CD4-positive, alpha-beta T cell treated with Interleukin-15 for 4 hours (primary cell): ENCODE measurements around the gene SRSF9.
"Not testable (repeated sequence)": the region's sequence is repeated elsewhere in the genome, so short reads cannot be mapped to it uniquely, and the experiment has no call there.

Experiments used
- DNase-seq: peaks from one replicate; pipeline ENCODE4 v3.0.0-alpha.2; 2020; ENCODE audit warnings: low spot score

SRSF9 gene

GRCh38 chr12:120481022-120481767, 11.6 kb upstream of the SRSF9 start:
- no peak for DNase-seq

GRCh38 chr12:120480211-120480610, 10.7 kb upstream of the SRSF9 start:
- no peak for DNase-seq

- no peak for DNase-seq
Observed at GRCh38 chr12:120479458-120479857, 9.9 kb upstream of the SRSF9 start.

- no peak for DNase-seq
Observed at GRCh38 chr12:120475643-120476042, 6.1 kb upstream of the SRSF9 start.

- no peak for DNase-seq
Observed at GRCh38 chr12:120474616-120474960, 5.0 kb upstream of the SRSF9 start.

- DNase-seq: no peak
Observed at GRCh38 chr12:120473807-120474615, 4.5 kb upstream of the SRSF9 start.

GRCh38 chr12:120472521-120472920, 3.0 kb upstream of the SRSF9 start:
- no peak for DNase-seq

GRCh38 chr12:120470150-120470784, 719 bp upstream of the SRSF9 start:
- DNase-seq: peak; percentile 6

GRCh38 chr12:120468821-120469449, 613 bp downstream of the SRSF9 start:
- DNase-seq: peak; percentile 53

GRCh38 chr12:120468325-120468820, 1.2 kb downstream of the SRSF9 start:
- DNase-seq: peak; percentile 22

- DNase-seq: no peak
Observed at GRCh38 chr12:120467439-120467838, 2.1 kb downstream of the SRSF9 start.

- peak; percentile 51 for DNase-seq
Observed at GRCh38 chr12:120466560-120467315, 2.8 kb downstream of the SRSF9 start.

GRCh38 chr12:120465756-120466155, 3.8 kb downstream of the SRSF9 start:
- DNase-seq: no peak

GRCh38 chr12:120463712-120464111, 5.8 kb downstream of the SRSF9 start:
- no peak for DNase-seq

GRCh38 chr12:120462099-120462640, 7.4 kb downstream of the SRSF9 start:
- no peak for DNase-seq

GRCh38 chr12:120460157-120460556, 9.4 kb downstream of the SRSF9 start:
- DNase-seq: no peak

- DNase-seq: no peak
Observed at GRCh38 chr12:120457133-120457532, 12.4 kb downstream of the SRSF9 start.

- DNase-seq: no peak
Observed at GRCh38 chr12:120455302-120455701, 14.2 kb downstream of the SRSF9 start.

GRCh38 chr12:120453977-120454376, 15.6 kb downstream of the SRSF9 start:
- DNase-seq: peak; percentile 46

GRCh38 chr12:120453060-120453750, 16.3 kb downstream of the SRSF9 start:
- no peak for DNase-seq

GRCh38 chr12:120452524-120452923, 17.0 kb downstream of the SRSF9 start:
- not testable (repeated sequence) for DNase-seq
